ENCODE results near the gene PIGW.

- TF ChIP-seq POLR2AphosphoS5 (IDR thresholded peaks at IDR 0.05; ENCODE audit: insufficient read depth in 1 of 2, low read depth in 1 of 2), result no peak
- no peak for TF ChIP-seq POLR2A (IDR thresholded peaks at IDR 0.05)
Observed at GRCh38 chr17:36506249-36506826, 28.4 kb upstream of the PIGW start.
